Activated CD8-positive, alpha-beta memory T cell treated with anti-CD3 and anti-CD28 coated beads, Interleukin-2, amount 50 U/mL, for 24 hours (primary cell): Measurements from ENCODE around the gene GPLD1.
A peak's percentile ranks its signal among the peaks of the same experiment; 100 is the strongest.

ENCODE experiments used
- DNase-seq: peaks from one replicate; pipeline ENCODE4 v3.0.0-alpha.2; 2020; ENCODE audit errors: extremely low read depth

GPLD1 gene

DNA sequence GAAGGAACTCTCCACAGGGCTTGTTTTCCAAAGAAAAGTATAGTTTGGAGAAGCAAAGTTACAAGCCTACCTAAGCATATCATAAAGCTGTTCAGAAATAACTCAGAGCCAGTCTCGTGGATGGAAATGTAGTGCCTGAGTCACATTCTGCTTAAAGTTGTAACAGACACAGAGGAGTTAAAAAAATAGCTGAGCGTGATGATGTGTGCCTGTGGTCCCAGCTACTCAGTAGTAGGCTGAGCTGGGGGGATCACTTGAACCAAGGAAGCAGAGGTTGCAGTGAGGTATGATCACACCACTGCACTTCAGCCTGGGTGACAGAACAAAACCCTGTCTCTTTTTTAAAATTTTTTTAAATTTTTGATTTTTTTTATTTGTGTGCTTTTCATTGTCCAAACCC is 12.0 kb upstream of the GPLD1 start:
- DNase-seq, result no peak

DNA sequence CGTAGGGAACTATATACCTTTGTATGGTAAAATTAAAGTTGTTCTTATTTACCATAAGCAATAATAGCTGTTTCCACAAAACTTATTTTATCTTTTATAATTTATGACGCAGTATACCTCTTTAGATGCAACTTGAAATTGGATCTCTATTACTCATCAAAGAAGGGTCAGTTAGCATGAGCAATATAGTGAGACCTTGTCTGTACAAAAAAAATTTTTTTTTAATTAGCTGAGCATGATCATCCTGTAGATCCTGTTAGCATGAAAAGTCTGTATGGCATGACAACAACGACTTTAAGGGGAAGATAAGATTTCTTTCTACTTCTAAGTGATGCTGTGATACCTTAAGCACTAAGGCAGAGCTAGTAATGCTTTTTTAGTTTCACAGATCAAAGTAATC is 11.3 kb upstream of the GPLD1 start:
- no peak for DNase-seq

DNA sequence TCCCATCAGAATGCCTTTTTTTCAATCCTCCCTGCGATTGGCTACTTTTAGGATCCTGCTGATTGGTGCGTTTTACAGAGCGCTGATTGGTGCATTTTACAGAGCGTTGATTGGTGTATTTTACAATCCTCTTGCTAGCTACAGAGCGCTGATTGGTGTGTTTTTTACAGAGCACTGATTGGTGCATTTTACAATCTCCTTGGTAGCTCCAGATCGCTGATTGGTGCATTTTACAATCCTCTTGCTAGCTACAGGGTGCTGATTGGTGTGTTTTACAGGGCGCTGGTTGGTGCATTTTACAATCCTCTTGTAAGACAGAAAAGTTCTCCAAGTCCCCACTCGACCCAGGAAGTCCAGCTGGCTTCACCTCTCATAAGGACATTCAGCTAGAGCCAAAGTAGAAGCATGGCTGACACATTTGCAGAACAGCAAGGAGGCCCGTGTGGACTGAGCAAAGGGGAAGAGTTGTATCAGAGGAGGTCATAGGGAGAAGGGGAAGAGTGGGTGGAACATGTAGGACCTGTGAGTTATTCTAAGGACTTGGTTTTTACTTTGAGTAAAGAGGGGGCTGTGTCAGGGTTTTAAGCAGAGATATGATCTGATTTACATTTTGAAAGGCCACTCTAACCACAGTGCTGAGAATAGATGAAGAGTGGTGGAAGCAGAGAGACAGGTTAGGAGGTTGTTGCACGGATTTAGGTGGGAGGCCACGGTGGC is 8.0 kb upstream of the GPLD1 start:
- DNase-seq, result no peak

DNA sequence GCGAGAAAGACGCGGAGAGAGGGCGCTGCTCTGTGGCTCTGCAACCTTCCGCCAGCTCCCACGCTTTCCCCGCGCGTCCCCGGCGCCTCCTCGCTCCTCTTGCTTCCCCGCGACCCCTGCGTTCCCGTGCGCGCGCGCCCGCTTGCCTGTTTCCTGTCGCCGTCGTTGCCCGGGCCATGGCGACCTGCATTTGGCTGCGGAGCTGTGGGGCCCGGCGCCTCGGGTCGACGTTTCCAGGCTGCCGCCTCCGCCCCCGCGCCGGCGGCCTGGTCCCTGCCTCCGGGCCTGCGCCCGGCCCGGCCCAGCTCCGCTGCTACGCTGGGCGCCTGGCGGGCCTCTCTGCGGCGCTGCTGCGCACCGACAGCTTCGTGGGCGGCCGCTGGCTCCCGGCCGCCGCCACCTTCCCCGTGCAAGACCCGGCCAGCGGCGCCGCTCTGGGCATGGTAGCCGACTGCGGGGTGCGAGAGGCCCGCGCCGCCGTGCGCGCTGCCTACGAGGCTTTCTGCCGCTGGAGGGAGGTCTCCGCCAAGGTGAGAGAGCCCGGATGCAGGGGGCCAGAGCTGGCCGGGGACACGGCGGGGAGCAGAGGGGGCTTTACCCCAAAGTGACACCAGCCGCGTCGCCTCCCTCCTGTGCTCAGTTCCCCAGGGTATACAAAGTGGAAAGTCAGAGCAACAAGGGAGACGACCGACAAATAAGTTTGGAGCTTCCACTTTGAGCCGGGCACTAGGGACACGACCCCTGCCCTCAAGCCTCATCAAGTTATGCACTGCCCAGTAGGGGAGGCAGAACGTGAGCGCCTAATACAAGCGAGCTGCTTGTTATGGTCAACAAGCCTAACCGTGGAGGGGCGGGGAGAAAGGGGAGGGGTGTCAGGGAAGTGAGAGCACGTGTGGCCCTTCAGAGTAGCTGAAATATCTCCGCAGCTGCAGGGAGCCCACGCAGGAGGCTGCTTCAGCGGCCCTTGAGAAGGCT is 5.7 kb upstream of the GPLD1 start, which contains the start of gene ALDH5A1:
TSS of gene ALDH5A1 (plus strand) at position 149 of the 975 bp plus-strand sequence. CDS start at position 177, 28 bp downstream.
- peak; percentile 45 for DNase-seq

DNA sequence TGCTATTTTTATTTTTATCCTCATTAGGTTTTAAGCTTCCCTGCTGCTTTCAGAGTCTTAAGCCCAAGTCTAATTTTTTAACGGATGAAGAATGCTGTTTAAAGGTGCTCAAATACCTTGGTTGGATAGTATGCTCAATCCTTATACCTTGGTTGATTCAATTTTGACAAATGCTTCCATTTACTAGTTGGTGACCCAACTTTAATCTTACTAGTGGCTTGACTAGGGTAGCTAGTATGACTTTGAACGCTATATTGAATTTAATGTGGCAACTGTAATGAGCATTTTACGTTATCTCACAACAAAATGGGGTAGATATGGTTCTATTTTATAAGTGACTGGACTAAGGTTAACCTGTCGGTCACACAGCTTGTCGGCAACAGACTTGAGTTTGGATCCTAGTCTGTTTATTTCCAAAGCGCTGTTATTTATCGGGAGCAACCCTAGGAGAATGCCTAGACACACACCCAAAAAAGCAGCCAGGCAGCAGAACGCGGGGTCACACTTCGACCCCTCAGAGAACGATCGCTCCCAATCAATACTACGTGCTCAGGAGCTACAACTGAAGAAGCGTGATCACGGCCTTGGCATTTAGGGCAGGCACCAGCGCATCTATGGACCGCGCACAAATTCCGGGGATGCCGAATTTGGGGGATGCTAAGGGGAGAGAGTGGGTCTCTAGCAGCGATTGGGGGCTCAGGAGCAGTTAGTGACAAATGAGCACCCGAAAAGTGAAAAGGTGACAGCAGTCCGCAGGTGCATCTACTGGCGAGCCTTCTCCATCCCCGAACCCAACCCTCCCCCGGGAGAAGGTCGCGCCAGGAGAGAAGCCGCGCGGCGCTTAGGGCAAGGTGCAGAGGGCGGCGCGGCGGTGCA is 4.8 kb upstream of the GPLD1 start:
- no peak for DNase-seq

DNA sequence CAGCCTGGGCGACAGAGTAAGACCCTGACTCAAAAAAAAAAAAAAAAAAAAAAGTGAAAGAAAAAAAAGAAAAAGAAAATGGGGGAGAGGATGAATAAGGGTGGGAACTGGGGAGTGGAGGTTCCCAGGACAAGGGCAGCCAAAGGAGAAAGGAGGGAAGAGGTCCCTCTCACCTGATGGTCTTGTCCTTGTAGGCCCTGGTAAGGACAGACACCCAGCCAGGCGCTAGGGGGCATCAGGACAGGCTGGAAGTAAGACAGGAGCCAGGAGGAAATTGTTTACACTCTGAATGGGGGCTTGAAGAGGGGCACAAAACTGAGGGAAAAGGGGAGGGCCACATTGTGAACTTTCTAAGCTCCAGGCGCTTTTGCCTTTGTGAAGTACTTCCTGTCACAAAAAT is 3.1 kb upstream of the GPLD1 start:
- no peak for DNase-seq

DNA sequence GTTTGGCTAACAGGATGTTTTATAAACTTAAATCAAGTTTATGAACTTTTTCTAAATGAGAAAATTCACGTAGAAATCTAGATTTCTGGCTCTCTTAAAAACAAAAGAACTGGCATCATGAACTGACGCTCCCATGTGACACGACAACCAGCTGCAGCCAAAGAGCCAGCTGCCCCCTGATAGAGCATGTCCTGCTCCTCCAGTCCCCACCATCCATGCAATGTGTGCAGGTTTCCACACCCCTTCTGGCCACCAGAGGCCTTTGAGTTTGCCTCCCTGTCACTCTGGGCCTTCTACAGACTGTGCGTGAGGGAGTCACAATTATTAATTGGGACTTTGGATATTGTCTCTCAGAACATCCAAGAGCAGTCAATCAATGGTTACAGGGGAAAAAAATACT is 1.6 kb upstream of the GPLD1 start:
- DNase-seq, result no peak

DNA sequence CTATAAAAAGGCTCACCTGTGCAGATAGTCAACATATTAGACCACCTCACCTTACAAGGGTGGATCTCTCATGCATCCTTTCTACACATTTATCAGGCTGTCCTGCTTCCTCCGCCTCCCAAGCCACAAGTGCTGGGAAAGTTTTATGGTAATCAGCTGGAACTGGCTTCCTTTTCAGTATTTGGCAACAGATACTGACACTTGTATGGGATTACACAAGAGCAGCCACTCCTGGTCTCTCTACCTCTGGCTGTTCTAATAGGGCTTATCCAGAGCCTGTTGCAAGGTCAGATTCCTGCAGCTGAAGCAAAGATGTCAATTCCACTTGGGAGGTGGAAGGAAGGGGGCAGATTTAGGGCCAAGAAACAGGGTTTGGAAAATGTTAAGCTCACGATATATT is 503 bp upstream of the GPLD1 start:
- DNase-seq, result no peak

DNA sequence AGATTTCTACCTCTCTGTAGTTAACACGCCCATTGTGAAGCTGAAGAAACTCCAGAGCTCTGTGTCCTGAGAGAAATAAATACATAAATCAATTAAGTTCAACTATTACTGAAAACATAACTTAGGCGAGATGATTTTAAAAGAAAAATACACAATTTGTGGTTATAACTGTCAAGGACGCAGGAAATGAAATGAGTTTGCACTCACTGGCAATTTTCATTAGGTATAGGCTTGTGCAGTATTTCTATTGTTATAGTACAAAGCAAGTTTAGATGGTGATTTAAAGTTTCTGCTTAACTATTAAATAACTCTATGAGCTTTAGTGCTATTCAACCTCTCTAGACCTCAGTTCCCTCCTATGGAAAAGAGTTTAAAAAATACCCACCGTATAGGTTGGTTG is 3.3 kb downstream of the GPLD1 start:
- DNase-seq, result no peak

DNA sequence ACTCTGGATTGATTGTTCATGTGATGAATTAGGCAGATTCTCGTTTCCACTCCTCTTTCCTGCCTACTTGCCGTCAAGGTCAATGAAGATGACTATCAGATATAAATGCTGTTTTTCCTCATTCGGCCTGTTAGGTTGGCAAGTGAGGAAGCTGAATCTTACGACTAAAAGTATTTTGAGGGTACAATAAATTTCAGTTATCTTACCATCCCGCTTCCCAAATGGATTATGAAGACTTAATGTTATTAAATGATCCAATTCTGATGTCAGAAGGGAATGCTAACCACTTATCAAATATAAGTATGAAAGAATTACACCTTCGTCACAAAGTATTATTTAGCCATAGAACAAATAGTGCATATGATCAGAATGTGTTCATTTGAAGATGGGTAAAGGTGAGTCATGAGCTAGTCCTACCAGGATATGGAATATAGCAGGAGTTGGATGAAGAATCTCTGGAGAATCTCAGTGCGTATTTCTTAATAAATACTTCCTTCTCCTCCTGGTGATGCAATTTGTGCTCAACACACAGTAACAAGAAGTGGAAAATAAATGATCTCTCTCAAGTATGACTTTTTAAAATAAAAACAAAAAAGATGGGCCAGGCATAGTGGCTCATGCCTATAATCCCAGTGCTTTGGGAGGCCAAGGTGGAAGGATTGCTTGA is 4.6 kb downstream of the GPLD1 start:
- no peak for DNase-seq

DNA sequence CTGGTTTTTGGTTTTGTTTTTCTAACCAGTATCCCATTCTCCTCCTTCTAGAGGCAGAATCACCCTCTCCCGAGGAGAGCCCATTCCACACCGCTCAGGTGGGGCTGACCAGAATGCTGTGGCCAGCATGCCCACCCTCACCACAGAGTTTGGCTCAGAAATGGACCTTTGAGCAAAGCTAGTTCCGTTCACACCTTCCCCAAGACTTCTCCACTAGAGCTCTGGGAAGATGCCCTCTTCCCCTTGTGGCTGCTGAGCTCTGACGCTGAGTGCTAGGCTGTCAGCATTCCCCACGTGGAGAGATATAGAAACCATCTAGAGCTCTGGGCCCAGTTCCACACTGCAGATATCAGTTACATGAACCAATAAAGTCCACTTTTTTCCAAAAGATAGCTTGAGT is 7.9 kb downstream of the GPLD1 start:
- no peak for DNase-seq

DNA sequence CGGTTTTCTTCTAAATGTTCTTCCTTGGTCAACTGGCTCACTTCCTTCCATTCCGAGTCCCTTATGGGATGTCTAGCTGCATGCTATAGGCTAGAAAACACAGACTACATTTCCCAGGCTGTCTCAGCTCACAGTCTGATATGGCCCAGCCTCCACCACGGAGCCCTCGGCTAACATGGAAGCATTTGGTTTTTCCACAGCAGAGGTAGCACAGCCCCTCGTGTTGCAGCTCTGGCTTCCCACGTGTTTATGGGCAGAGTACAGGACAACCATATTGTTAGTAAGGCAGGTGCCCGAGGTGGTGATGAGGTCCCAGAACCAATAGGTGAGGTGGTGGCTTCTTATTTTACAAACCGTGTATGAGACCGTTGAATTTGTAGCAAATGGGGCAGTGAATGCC is 8.7 kb downstream of the GPLD1 start:
- no peak for DNase-seq

DNA sequence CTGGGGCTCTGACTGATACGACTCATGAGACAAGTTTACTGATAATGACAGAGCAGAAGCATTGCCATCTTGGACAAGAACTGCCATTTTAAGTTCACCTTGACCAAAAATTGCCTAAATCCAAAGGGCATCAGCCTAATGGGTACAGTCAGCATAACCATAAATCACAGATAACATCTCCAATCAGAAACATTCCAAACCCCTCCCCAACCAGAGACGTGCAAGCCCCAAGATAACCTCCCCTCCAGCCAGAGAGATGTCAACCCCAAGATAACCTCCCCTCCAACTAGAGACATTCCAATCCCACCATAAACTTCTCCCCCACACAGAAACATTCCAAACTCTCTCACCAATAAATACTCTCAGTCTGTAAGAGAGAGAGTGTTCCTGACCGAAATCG is 10.5 kb downstream of the GPLD1 start:
- no peak for DNase-seq

DNA sequence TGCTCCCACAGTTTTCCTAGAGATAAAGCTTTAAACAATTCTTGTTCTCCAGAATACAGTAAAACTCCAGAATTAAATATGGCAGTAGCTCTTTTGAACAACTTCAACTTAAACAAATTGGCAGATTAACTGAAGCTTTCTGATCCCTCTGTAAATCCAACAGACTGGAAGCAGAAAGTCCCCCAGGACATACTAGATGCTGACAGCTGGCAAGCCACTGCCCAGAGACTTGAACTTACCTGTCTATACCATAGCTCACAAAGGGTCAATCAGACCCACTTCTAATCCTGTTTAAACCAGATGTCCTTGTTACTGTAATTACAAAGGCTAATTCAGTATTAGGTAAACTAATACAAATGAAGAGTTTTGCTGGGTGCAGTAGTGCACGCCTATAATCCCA is 12.3 kb downstream of the GPLD1 start:
- no peak for DNase-seq

DNA sequence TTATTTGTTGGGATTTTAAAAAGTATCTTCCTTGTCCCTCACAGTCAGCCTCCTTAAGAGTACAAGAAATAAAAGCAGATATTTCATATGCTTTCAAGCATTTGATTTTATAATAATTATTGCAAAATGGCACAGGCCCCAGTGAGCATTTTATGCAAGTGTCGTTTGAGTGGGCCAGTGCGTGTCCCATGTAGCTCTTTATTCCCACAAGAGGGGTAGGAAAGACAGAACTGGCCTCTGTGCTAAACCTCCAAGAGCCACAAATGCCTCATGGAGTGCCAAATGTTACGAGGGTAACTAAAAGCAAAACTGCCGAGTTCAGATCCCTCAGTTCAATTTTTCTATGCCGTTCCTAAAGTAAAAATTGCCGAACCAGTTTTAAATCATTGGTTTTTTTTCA is 12.7 kb downstream of the GPLD1 start:
- no peak for DNase-seq

DNA sequence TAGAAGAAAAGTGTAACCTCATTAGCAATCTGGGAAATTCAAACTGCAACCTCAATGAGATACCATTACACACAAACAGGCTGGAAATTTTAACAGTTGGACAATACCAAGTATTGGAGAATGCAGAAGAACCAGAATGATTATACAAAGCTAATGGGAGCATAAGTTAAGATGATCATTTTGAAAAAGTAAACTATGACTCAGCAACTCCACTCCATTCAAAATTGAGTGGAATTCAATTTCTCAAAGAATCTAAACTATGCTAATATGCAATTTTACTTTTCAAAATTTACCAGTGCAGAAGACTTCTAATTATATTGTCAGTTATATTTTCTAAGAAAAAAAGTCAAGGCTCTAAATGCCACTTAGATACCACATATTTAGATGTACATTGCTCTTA is 17.2 kb downstream of the GPLD1 start:
- no peak for DNase-seq

DNA sequence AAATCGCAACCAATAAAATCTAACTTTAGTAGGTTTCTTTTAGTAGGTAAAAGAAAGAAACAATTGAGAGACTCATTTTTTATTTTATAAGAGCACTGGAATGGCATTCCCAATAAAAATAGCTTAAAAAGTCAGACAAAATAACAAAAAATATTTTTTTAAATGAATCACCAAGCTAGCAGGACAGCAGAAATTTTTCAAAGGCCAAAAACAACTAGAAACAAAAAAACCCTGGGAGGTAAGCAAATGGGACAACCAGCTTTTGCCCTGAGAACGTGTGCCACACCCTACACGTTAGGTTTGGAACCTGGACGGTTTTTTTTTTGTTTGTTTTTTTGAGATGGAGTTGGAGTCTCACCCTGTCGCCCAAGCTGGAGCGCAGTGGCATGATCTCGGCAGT is 19.6 kb downstream of the GPLD1 start:
- no peak for DNase-seq

DNA sequence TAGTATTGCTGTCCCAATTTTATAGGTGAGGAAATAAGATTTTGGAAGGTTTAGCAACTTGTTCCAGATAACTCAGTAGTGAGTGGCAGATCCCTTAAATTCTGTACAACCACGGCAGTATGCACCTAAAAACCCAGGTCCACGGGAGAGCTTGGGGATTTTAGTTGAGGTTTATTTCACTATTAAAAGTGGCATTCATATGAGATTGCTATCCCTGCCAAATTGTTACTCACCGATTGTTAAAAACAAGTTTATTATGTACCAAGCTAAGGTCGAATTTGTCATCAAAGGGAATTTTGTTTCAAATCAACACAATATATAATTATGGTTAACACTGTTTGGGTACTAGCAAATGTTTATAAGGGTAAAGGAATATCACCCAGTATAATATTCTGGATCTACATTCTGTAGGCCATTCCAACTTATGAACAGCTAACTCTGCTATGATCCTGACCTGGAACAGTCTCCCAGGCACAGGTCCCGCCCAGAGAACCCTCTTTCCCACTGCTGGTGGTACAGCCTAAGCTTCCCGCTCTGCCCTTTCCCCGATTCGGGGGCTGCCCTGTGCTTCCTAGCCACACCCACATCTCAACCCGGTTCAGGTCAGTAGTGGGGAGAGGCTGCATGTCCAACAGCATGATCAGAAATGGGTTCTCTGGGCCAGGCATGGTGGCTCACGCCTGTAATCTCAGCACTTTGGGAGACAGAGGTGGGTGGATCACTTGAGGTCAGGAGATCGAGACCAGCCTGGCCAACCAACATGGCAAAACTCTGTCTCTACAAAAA is 24.9 kb downstream of the GPLD1 start:
- DNase-seq, result no peak

DNA sequence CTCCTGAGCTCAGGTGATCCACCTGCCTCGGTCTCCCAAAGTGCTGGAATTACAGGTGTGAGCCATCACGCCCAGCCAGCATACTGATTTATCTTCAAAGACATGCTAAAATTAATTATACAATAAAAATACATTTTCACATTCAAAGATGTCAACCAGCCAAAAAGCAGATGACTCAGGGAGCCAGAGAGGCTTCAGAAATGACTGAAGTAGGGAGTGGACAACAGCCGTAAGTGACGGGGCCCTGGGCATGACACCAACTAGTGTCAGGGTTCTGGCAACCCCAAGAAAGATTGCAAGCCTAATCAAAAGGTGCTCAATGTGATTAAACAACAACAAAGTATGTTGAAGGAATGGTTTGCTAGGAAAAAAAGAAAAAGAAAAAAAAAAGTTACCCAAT is 28.4 kb downstream of the GPLD1 start:
- no peak for DNase-seq

DNA sequence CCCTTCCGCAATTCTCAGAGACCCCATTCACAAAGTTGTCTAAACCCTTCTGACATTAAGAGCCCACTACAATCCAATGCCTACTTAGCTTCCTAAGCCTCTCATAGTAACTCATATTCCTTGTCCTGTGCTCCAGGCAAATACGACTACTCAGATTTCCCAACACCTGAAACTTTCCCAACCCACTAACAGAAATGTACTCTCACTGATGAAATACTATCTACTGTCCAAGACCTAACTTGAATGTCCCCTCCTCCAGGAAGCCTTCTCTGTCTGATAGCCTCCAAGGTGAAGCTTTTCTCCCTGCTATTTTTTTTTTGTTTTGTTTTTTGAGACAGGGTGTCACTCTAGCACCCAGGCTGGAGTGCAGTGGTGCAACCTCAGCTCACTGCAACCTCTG is 30.4 kb downstream of the GPLD1 start:
- no peak for DNase-seq

DNA sequence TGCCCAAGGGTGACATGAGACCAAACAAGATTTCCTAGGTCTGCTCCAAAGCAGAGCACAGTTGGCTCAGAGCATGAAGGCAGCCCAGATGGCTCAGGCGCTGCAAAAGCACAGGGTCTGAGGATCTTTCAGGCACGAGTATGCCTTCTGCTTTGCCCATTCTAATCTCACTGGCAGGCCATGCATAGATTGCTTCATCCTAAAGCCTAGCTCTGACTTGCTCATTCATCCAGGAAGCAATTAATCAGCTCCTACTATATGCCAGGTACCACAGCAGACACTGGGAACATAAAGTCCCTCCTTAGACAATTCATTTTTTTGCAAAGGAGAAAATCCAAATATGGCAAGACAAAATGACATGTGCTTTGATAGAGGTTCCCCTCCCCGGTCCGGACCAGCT is 31.2 kb downstream of the GPLD1 start:
- no peak for DNase-seq
